IMR-90 (cell line): ENCODE results near the gene MGRN1. TPM values are rescaled to one million over a fixed set of nuclear protein-coding genes. Genes with fewer than 3 reads are reported as not detected.

Experiments used
- ATAC-seq: fragments of 200-7000 bp; cut with Tn5 transposase; 2 replicates; pipeline ENCODE4 v1.9.1; 2020; ENCODE audit warnings: low read depth, mild to moderate bottlenecking, moderate library complexity
- BruUV-seq: library from RNA; stranded (reverse); fragments of 400-500 nt; replicated peaks from 2 replicates; lab custom pipeline; 2021; lab: Mats Ljungman, UMichigan
- CTCF ChIA-PET: fragments of 300-600 bp; formaldehyde crosslinking; extraction: SDS; loops from one replicate; lab custom pipeline; 2021; ENCODE audit warnings: antibody characterized with exemption; lab: Yijun Ruan, JAX
- POLR2A ChIA-PET: fragments of 300-600 bp; sonication (Branson Sonifier 250); formaldehyde crosslinking; loops from one replicate; lab custom pipeline; 2022; ENCODE audit warnings: antibody characterized with exemption; ENCODE audit not compliant: unreplicated experiment; lab: Charles Lee
- DNase-seq: peaks from one replicate; pipeline ENCODE4 v3.0.0; 2013
- H2AFZ ChIP-seq: replicated peaks from 2 replicates; pipeline ENCODE3; 2013; ENCODE audit warnings: low read length, mild to moderate bottlenecking; ENCODE audit not compliant: poor library complexity
- H2AK5ac ChIP-seq: 2 replicates; pipeline ENCODE4 v1.6.1; 2013; ENCODE audit warnings: low read depth, low read length, inconsistent platforms
- H2AK9ac ChIP-seq: replicated peaks from 2 replicates; pipeline ENCODE3; 2013; ENCODE audit warnings: mild to moderate bottlenecking, low read depth, low read length, moderate library complexity; ENCODE audit not compliant: poor library complexity
- H2BK120ac ChIP-seq: 2 replicates; pipeline ENCODE4 v1.6.1; 2013; ENCODE audit warnings: low read depth, low read length, inconsistent platforms
- H2BK15ac ChIP-seq: 3 replicates; pipeline ENCODE4 v1.6.1; 2013; ENCODE audit warnings: low read depth, low read length, inconsistent platforms
- H2BK20ac ChIP-seq: 2 replicates; pipeline ENCODE4 v1.6.1; 2013; ENCODE audit warnings: low read depth, mild to moderate bottlenecking, inconsistent platforms, low read length, moderate library complexity
- H2BK5ac ChIP-seq: 2 replicates; pipeline ENCODE4 v1.6.1; 2013; ENCODE audit warnings: mild to moderate bottlenecking, low read depth, low read length, inconsistent platforms; ENCODE audit not compliant: poor library complexity, severe bottlenecking
- H3K14ac ChIP-seq: replicated peaks from 2 replicates; pipeline ENCODE4 v1.6.1; 2013; ENCODE audit warnings: low read depth, low read length, inconsistent platforms
- H3K18ac ChIP-seq: 2 replicates; pipeline ENCODE4 v1.6.1; 2013; ENCODE audit warnings: low read depth, low read length, control low read depth
- H3K23ac ChIP-seq: 2 replicates; pipeline ENCODE4 v1.6.1; 2013; ENCODE audit warnings: low read depth, low read length, inconsistent platforms
- H3K27ac ChIP-seq: 2 replicates; pipeline ENCODE4 v1.5.1; 2013; ENCODE audit warnings: mild to moderate bottlenecking, control low read depth, low read length; ENCODE audit not compliant: insufficient read depth
- H3K27me3 ChIP-seq: 2 replicates; pipeline ENCODE4 v1.6.1; 2013; ENCODE audit warnings: low read length; ENCODE audit not compliant: control insufficient read depth, insufficient read depth
- H3K36me3 ChIP-seq: 2 replicates; pipeline ENCODE4 v1.6.1; 2013; ENCODE audit warnings: low read length, mixed read lengths; ENCODE audit not compliant: control insufficient read depth, insufficient read depth
- H3K4ac ChIP-seq: 2 replicates; pipeline ENCODE4 v1.6.1; 2013; ENCODE audit warnings: low read depth, low read length, inconsistent platforms
- H3K4me1 ChIP-seq: 2 replicates; pipeline ENCODE4 v1.6.1; 2013; ENCODE audit warnings: low read length, mixed read lengths; ENCODE audit not compliant: control insufficient read depth, insufficient read depth
- H3K4me2 ChIP-seq: 2 replicates; pipeline ENCODE4 v1.6.1; 2013; ENCODE audit warnings: low read depth, mild to moderate bottlenecking, control low read depth, low read length, moderate library complexity
- H3K4me3 ChIP-seq: 2 replicates; pipeline ENCODE4 v1.5.1; 2013; ENCODE audit warnings: low read depth, mild to moderate bottlenecking, control low read depth, low read length, moderate library complexity; ENCODE audit not compliant: insufficient read depth
- H3K56ac ChIP-seq: 2 replicates; pipeline ENCODE4 v1.6.1; 2013; ENCODE audit warnings: low read length, inconsistent platforms; ENCODE audit not compliant: insufficient read depth; ENCODE audit errors: extremely low read depth
- H3K79me1 ChIP-seq, 2 experiments: 2 replicates each; pipeline ENCODE4 v1.6.1; 2013; ENCODE audit warnings: low read length in 2 of 2, inconsistent platforms in 1 of 2, low read depth in 1 of 2
- H3K9ac ChIP-seq: 2 replicates; pipeline ENCODE4 v1.6.1; 2013; ENCODE audit warnings: low read depth, low read length, control low read depth
- H3K9me1 ChIP-seq: 2 replicates; pipeline ENCODE4 v1.6.1; 2013; ENCODE audit warnings: low read length, inconsistent platforms; ENCODE audit not compliant: insufficient read depth
- H3K9me3 ChIP-seq: 2 replicates; pipeline ENCODE4 v1.6.1; 2013; ENCODE audit warnings: low read length; ENCODE audit not compliant: control insufficient read depth, insufficient read depth
- H4K20me1 ChIP-seq: 2 replicates; pipeline ENCODE4 v1.6.1; 2013; ENCODE audit warnings: low read length, inconsistent platforms; ENCODE audit not compliant: insufficient read depth
- H4K5ac ChIP-seq: 2 replicates; pipeline ENCODE4 v1.6.1; 2013; ENCODE audit warnings: mild to moderate bottlenecking, low read depth, low read length, control low read depth
- H4K8ac ChIP-seq, 2 experiments: 2 replicates each; pipeline ENCODE4 v1.6.1; 2013; ENCODE audit warnings: low read depth in 2 of 2, low read length in 2 of 2, control low read depth in 1 of 2, inconsistent platforms in 1 of 2
- H4K91ac ChIP-seq: 2 replicates; pipeline ENCODE4 v1.6.1; 2013; ENCODE audit warnings: low read depth, low read length, inconsistent platforms; ENCODE audit not compliant: insufficient read depth
- BHLHE40 ChIP-seq: fragments of 150-350 bp; IDR thresholded peaks from 2 replicates; pipeline ENCODE4 v1.6.1; 2016; ENCODE audit warnings: mild to moderate bottlenecking, low read depth, low read length
- CEBPB ChIP-seq: IDR thresholded peaks from 2 replicates; pipeline ENCODE4 v1.6.1; 2012; ENCODE audit warnings: low read depth, low read length, improper control_type of control experiment
- CHD1 ChIP-seq: IDR thresholded peaks from 2 replicates; pipeline ENCODE4 v1.6.1; 2012; ENCODE audit warnings: low read depth, low read length, improper control_type of control experiment
- FOS ChIP-seq: fragments of 150-350 bp; IDR thresholded peaks from 2 replicates; pipeline ENCODE4 v1.6.1; 2016; ENCODE audit warnings: low read depth, low read length
- MAFK ChIP-seq: IDR thresholded peaks from 2 replicates; pipeline ENCODE4 v1.6.1; 2012; ENCODE audit warnings: low read depth, low read length, improper control_type of control experiment
- MAZ ChIP-seq: IDR thresholded peaks from 2 replicates; pipeline ENCODE4 v1.6.1; 2012; ENCODE audit warnings: low read depth, mild to moderate bottlenecking, low read length, improper control_type of control experiment, moderate library complexity, borderline replicate concordance
- MXI1 ChIP-seq: IDR thresholded peaks from 2 replicates; pipeline ENCODE4 v1.6.1; 2012; ENCODE audit warnings: low read depth, mild to moderate bottlenecking, low read length, moderate library complexity, borderline replicate concordance
- NFE2L2 ChIP-seq: fragments of 150-350 bp; IDR thresholded peaks from 2 replicates; pipeline ENCODE4 v1.6.1; 2016; ENCODE audit warnings: low read depth, mild to moderate bottlenecking, low read length
- POLR2A ChIP-seq: IDR thresholded peaks from 2 replicates; pipeline ENCODE4 v1.6.1; 2012; ENCODE audit warnings: mild to moderate bottlenecking, low read depth, low read length
- RAD21 ChIP-seq: IDR thresholded peaks from 2 replicates; pipeline ENCODE4 v1.6.1; 2012; ENCODE audit warnings: low read length, improper control_type of control experiment
- RCOR1 ChIP-seq: IDR thresholded peaks from 2 replicates; pipeline ENCODE4 v1.6.1; 2012; ENCODE audit warnings: mild to moderate bottlenecking, low read length, improper control_type of control experiment; ENCODE audit not compliant: insufficient replicate concordance
- RFX5 ChIP-seq: IDR thresholded peaks from 2 replicates; pipeline ENCODE4 v1.8.0; 2012; ENCODE audit warnings: low read depth, mild to moderate bottlenecking, low read length, moderate library complexity
- SMC3 ChIP-seq: fragments of 150-350 bp; IDR thresholded peaks from 2 replicates; pipeline ENCODE4 v1.6.1; 2016; ENCODE audit warnings: low read depth, mild to moderate bottlenecking, antibody characterized with exemption, low read length, moderate library complexity
- USF2 ChIP-seq: fragments of 150-350 bp; IDR thresholded peaks from 2 replicates; pipeline ENCODE4 v1.6.1; 2017; ENCODE audit warnings: mild to moderate bottlenecking, antibody characterized with exemption, low read length, low read depth
- WGBS, 2 experiments: methylation state at CpG; one replicate each; pipeline versions ENCODE4 v1.1.5 to v1.1.7; 2013; ENCODE audit warnings: missing lambda C conversion rate in 2 of 2; ENCODE audit not compliant: insufficient read length in 1 of 2; ENCODE audit errors: extremely low coverage in 2 of 2; 5-methylcytosine and 5-hydroxymethylcytosine counted together
- dilution Hi-C: fragments of 300-500 bp; cut with HindIII; formaldehyde crosslinking; loops from one replicate; pipeline ENCODE4 v1.14.3; 2018; ENCODE audit warnings: low sequenced_read_pairs; ENCODE audit not compliant: unreplicated experiment
- in situ Hi-C: fragments of 300-500 bp; cut with MboI; formaldehyde crosslinking; loops from 3 replicates; pipeline ENCODE4 v1.14.3; 2019; ENCODE audit warnings: low sequenced_read_pairs, inconsistent platforms, mixed read lengths
- intact Hi-C: fragments of 100-400 bp; cut with micrococcal nuclease; formaldehyde crosslinking; loops from 2 replicates; pipeline ENCODE4 v1.10.0; 2022
- polyA plus RNA-seq, 3 experiments: library from polyadenylated mRNA; depleted of rRNA; stranded (reverse); fragments of >200 nt; gene quantifications; 2 replicates each; pipeline ENCODE4 v1.2.3, GENCODE V29; 2012; ENCODE audit warnings: low replicate concordance in 1 of 3
- total RNA-seq: library from RNA; depleted of rRNA; stranded (reverse); fragments of >200 nt; gene quantifications from 2 replicates; pipeline ENCODE4 v1.2.3, GENCODE V29; 2012
- TF ChIP-seq, protein P1 (sequence below): conservative IDR thresholded peaks from 2 replicates; pipeline ENCODE4 v1.5.1; 2012; ENCODE audit warnings: mild to moderate bottlenecking, low read depth, low read length, improper control_type of control experiment
- TF ChIP-seq, protein P2 (sequence below): fragments of 150-350 bp; IDR thresholded peaks from 2 replicates; pipeline ENCODE4 v1.6.1; 2016; ENCODE audit warnings: low read depth, mild to moderate bottlenecking, low read length, moderate library complexity, borderline replicate concordance

Gene MGRN1
- total and polyA plus RNA-seq, 2 of the 4 experiments (the other 2 are of a cell fraction) = 11.7 to 32.7 TPM

DNA sequence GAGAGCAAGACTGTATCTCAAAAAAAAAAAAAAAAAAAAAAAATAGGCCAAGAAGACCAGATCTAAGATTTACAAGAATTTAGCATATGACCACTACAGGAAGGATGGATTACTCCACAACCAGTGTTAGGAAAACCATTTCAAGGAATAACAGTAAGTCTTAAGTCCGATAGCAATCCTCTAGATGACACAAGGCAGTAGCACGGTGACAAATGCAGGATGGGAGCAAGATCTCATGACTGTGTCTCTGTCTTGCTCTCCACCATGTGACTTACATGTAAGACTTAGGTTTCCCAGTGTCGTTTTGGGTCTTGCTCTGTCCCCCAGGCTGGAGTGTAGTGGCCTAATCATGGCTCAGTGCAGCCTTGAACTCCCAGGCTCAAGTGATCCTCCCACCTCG is 40.7 kb upstream of the MGRN1 start:
- no peak overlapping the region for H3K4me2 ChIP-seq
- no peak overlapping the region for H3K18ac ChIP-seq
- H4K20me1 ChIP-seq = no peaks in the 10 kb centered on the region
- H3K4ac ChIP-seq = no peak overlapping the region
- H4K91ac ChIP-seq = no peak overlapping the region
- ChIA-PET CTCF (no interaction called here), POLR2A (no interaction called here)
- H4K5ac ChIP-seq = no peak overlapping the region
- no peak for ATAC-seq
- H4K8ac ChIP-seq = no peak overlapping the region
- no peak overlapping the region for H2BK5ac ChIP-seq
- no peak overlapping the region for H3K56ac ChIP-seq
- H3K14ac ChIP-seq = no peak overlapping the region
- H3K9me1 ChIP-seq = no peaks in the 10 kb centered on the region
- 76% methylated on average over 2 of the region's 4 CpGs; no CpG with 5 or more reads in 1 of the 2 experiments for WGBS, 2 experiments
- H3K36me3 ChIP-seq = no peaks in the 10 kb centered on the region
- H2AFZ ChIP-seq = no peak overlapping the region
- H3K4me3 ChIP-seq = no peak overlapping the region
- no peak for DNase-seq
- H3K9me3 ChIP-seq = peaks cover 13% of the 10 kb centered on the region
- H3K9ac ChIP-seq = no peak overlapping the region
- H2BK15ac ChIP-seq = no peak overlapping the region
- H2AK9ac ChIP-seq = no peak overlapping the region
- intact Hi-C loops (no loop called here), in situ Hi-C loops (no loop called here), dilution Hi-C loops (no loop called here)
- no TSS peak for BruUV-seq
- H3K23ac ChIP-seq = 0 out of 2 replicates have a peak overlapping the region, but pooled peaks have one; percentile 24
- H3K79me1 ChIP-seq = no peaks in the 10 kb centered on the region
- no peak overlapping the region for H2AK5ac ChIP-seq
- peaks cover 29% of the 10 kb centered on the region for H3K27me3 ChIP-seq
- H3K27ac ChIP-seq = no peak overlapping the region
- H3K4me1 ChIP-seq = no peaks in the 10 kb centered on the region
- H2BK20ac ChIP-seq = no peak overlapping the region
- H2BK120ac ChIP-seq = no peak overlapping the region
- TF ChIP-seq MXI1 (no peak), SMC3 (no peak), RCOR1 (no peak), POLR2A (no peak), CHD1 (no peak), NFE2L2 (no peak), RFX5 (no peak), RAD21 (no peak), USF2 (no peak), CEBPB (no peak), FOS (no peak), MAFK (no peak), MAZ (no peak), BHLHE40 (no peak)
- TF ChIP-seq, protein P1, sequence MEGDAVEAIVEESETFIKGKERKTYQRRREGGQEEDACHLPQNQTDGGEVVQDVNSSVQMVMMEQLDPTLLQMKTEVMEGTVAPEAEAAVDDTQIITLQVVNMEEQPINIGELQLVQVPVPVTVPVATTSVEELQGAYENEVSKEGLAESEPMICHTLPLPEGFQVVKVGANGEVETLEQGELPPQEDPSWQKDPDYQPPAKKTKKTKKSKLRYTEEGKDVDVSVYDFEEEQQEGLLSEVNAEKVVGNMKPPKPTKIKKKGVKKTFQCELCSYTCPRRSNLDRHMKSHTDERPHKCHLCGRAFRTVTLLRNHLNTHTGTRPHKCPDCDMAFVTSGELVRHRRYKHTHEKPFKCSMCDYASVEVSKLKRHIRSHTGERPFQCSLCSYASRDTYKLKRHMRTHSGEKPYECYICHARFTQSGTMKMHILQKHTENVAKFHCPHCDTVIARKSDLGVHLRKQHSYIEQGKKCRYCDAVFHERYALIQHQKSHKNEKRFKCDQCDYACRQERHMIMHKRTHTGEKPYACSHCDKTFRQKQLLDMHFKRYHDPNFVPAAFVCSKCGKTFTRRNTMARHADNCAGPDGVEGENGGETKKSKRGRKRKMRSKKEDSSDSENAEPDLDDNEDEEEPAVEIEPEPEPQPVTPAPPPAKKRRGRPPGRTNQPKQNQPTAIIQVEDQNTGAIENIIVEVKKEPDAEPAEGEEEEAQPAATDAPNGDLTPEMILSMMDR = no peak
- TF ChIP-seq, protein P2, sequence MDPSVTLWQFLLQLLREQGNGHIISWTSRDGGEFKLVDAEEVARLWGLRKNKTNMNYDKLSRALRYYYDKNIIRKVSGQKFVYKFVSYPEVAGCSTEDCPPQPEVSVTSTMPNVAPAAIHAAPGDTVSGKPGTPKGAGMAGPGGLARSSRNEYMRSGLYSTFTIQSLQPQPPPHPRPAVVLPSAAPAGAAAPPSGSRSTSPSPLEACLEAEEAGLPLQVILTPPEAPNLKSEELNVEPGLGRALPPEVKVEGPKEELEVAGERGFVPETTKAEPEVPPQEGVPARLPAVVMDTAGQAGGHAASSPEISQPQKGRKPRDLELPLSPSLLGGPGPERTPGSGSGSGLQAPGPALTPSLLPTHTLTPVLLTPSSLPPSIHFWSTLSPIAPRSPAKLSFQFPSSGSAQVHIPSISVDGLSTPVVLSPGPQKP = no peak
